GM12878 (cell line): ENCODE data around the gene MTHFR. TPM values are rescaled to one million over a fixed set of nuclear protein-coding genes. Genes with fewer than 3 reads are reported as not detected.
A peak's percentile ranks its signal among the peaks of the same experiment; 100 is the strongest.

Experiments
- ATAC-seq: fragments of 200-7000 bp; cut with Tn5 transposase; 3 replicates; pipeline ENCODE4 v1.9.1; 2020; ENCODE audit warnings: mild to moderate bottlenecking, moderate library complexity
- BruUV-seq: library from RNA; stranded (reverse); fragments of 400-500 nt; replicated peaks from 2 replicates; lab custom pipeline; 2021; lab: Mats Ljungman, UMichigan
- CTCF ChIA-PET: fragments of 300-600 bp; sonication (Branson Sonifier 250); formaldehyde crosslinking; extraction: SDS; loops from one replicate; lab custom pipeline; 2021; ENCODE audit warnings: inconsistent platforms; lab: Yijun Ruan, JAX
- POLR2A ChIA-PET: fragments of 350-600 bp; formaldehyde crosslinking; extraction: SDS; loops from one replicate; lab custom pipeline; 2021; ENCODE audit warnings: inconsistent platforms; lab: Charles Lee
- RAD21 ChIA-PET: fragments of 300-600 bp; sonication (Branson Sonifier 250); formaldehyde crosslinking; loops from one replicate; lab custom pipeline; 2023; ENCODE audit warnings: antibody characterized with exemption; ENCODE audit not compliant: unreplicated experiment; lab: Charles Lee
- SMC1A ChIA-PET: fragments of 300-600 bp; sonication (Branson Sonifier 250); formaldehyde crosslinking; loops from one replicate; lab custom pipeline; 2023; ENCODE audit not compliant: unreplicated experiment, uncharacterized antibody; lab: Charles Lee
- DNase-seq: peaks from one replicate; pipeline ENCODE4 v3.0.0-alpha.2; 2011; ENCODE audit warnings: low read depth, low spot score
- FAIRE-seq: peaks from 3 replicates; lab custom pipeline; 2011; peaks lifted over from hg19 to GRCh38; lab: Jason Lieb, UNC
- H2AFZ ChIP-seq: 2 replicates; pipeline ENCODE4 v1.6.0; 2011; ENCODE audit warnings: low read depth, low read length, control low read depth; ENCODE audit not compliant: control insufficient read depth
- H3K27ac ChIP-seq: 2 replicates; pipeline ENCODE4 v1.5.1; 2011; ENCODE audit warnings: control low read depth; ENCODE audit not compliant: control insufficient read depth, insufficient read depth
- H3K27me3 ChIP-seq, 2 experiments: replicated peaks in 1 of 2; 2 replicates each; pipeline versions ENCODE4 v1.6.0 to v1.6.1; 2011; ENCODE audit warnings: low read length in 1 of 2; ENCODE audit not compliant: control insufficient read depth in 2 of 2, insufficient read depth in 2 of 2
- H3K36me3 ChIP-seq, 2 experiments: 2 replicates each; pipeline ENCODE4 v1.5.1; 2011; ENCODE audit warnings: low read length in 1 of 2; ENCODE audit not compliant: control insufficient read depth in 2 of 2, insufficient read depth in 2 of 2
- H3K4me1 ChIP-seq: 2 replicates; pipeline ENCODE4 v1.6.1; 2011; ENCODE audit warnings: mild to moderate bottlenecking, low read length, moderate library complexity, mixed read lengths; ENCODE audit not compliant: control insufficient read depth, insufficient read depth
- H3K4me2 ChIP-seq: 2 replicates; pipeline ENCODE4 v1.6.0; 2011; ENCODE audit warnings: control low read depth; ENCODE audit not compliant: control insufficient read depth, insufficient read depth
- H3K4me3 ChIP-seq: fragments of 200-600 bp; sonication (generic); 2 replicates; pipeline ENCODE4 v1.5.1; 2016
- H3K79me2 ChIP-seq: 2 replicates; pipeline ENCODE4 v1.6.0; 2011; ENCODE audit warnings: low read length; ENCODE audit not compliant: control insufficient read depth, insufficient read depth
- H3K9ac ChIP-seq: 2 replicates; pipeline ENCODE4 v1.8.0; 2011; ENCODE audit warnings: low read length, control low read depth, mixed read lengths; ENCODE audit not compliant: control insufficient read depth, insufficient read depth
- H3K9me3 ChIP-seq: replicated peaks from 3 replicates; pipeline ENCODE4 v1.5.1; 2011; ENCODE audit warnings: mild to moderate bottlenecking, low read length; ENCODE audit not compliant: control insufficient read depth, insufficient read depth
- H4K20me1 ChIP-seq: 2 replicates; pipeline ENCODE4 v1.6.0; 2011; ENCODE audit not compliant: control insufficient read depth, insufficient read depth
- ASH2L ChIP-seq: fragments of 300-600, 200-600 bp; sonication (generic); IDR thresholded peaks from 2 replicates; pipeline ENCODE4 v1.6.1; 2017; ENCODE audit warnings: low read depth, mild to moderate bottlenecking, borderline replicate concordance
- FOS ChIP-seq: IDR thresholded peaks from 3 replicates; pipeline ENCODE4 v1.6.1; 2011; ENCODE audit warnings: borderline replicate concordance; ENCODE audit not compliant: insufficient read length; ENCODE audit errors: extremely low read depth
- FOXK2 ChIP-seq: fragments of 450-650 bp; IDR thresholded peaks from 2 replicates; pipeline ENCODE4 v1.6.1; 2017; ENCODE audit warnings: mild to moderate bottlenecking, moderate library complexity
- IKZF2 ChIP-seq, 2 experiments: fragments of 450-650 bp; IDR thresholded peaks; 2 replicates each; pipeline ENCODE4 v1.6.1; 2017; ENCODE audit warnings: mild to moderate bottlenecking in 2 of 2, moderate library complexity in 2 of 2
- NRF1 ChIP-seq: conservative IDR thresholded peaks from 2 replicates; pipeline ENCODE4 v1.6.1; 2011; ENCODE audit warnings: mild to moderate bottlenecking, low read depth, low read length, improper control_type of control experiment
- POLR2AphosphoS2 ChIP-seq: IDR thresholded peaks from 2 replicates; pipeline ENCODE4 v1.6.1; 2011; ENCODE audit warnings: low read depth, mild to moderate bottlenecking, low read length, improper control_type of control experiment, moderate library complexity
- RFX5 ChIP-seq: IDR thresholded peaks from 2 replicates; pipeline ENCODE4 v1.6.1; 2011; ENCODE audit warnings: low read depth, low read length, improper control_type of control experiment
- TCF12 ChIP-seq: IDR thresholded peaks from 2 replicates; pipeline ENCODE4 v1.6.1; 2011; ENCODE audit warnings: low read depth, mild to moderate bottlenecking, low read length
- WRNIP1 ChIP-seq: IDR thresholded peaks from 2 replicates; pipeline ENCODE4 v1.6.1; 2011; ENCODE audit warnings: low read depth, low read length, improper control_type of control experiment, borderline replicate concordance
- WGBS: methylation state at CpG from one replicate; pipeline ENCODE4 v1.1.6; 2016; ENCODE audit warnings: low lambda C conversion rate; ENCODE audit not compliant: insufficient replicate concordance, insufficient coverage; ENCODE audit errors: missing lambda C conversion rate; 5-methylcytosine and 5-hydroxymethylcytosine counted together
- in situ Hi-C: fragments of 300-500 bp; cut with MboI; formaldehyde crosslinking; loops from 9 replicates; pipeline ENCODE4 v1.14.3; 2018; ENCODE audit warnings: mixed read lengths
- intact Hi-C: fragments of 100-400 bp; cut with micrococcal nuclease; formaldehyde crosslinking; loops from one replicate; pipeline ENCODE4 v1.14.2; 2022; ENCODE audit not compliant: unreplicated experiment
- polyA plus RNA-seq, 11 experiments: library from polyadenylated mRNA; depleted of rRNA in 4 of 11; unstranded in 6 of 11; stranded (reverse) in 5 of 11; fragments of >200 nt; fragmentation: Nextera tagmentation in 4 of 11; fragmentation: Illumina TruSeq in 1 of 11; extraction: Ambion mirVana in 4 of 11; extraction: Trizol in 1 of 11; gene quantifications; 1 replicate in 1 of 11; 2 replicates in 10 of 11; pipeline versions ENCODE4 v1.2.1 to v1.2.3, GENCODE V29; 2011 to 2016; ENCODE audit warnings: inconsistent platforms in 2 of 11, missing spikeins in 2 of 11, low read depth in 1 of 11
- total RNA-seq, 4 experiments: library from RNA; depleted of rRNA in 3 of 4; stranded (reverse); fragments of >200 nt in 3 of 4; fragmentation: Illumina TruSeq in 1 of 4; extraction: Trizol in 1 of 4; gene quantifications; 2 replicates each; pipeline versions ENCODE4 v1.2.1 to v1.2.3, GENCODE V29; 2013 to 2021
- TF ChIP-seq, protein P1 (sequence below): fragments of 450-650 bp; IDR thresholded peaks from 2 replicates; pipeline ENCODE4 v1.6.1; 2014; ENCODE audit warnings: mild to moderate bottlenecking
- TF ChIP-seq, protein P2 (sequence below): fragments of 450-650 bp; IDR thresholded peaks from 2 replicates; pipeline ENCODE4 v1.6.1; 2017; ENCODE audit warnings: mild to moderate bottlenecking, moderate library complexity
- TF ChIP-seq, protein P3 (sequence below): fragments of 450-650 bp; IDR thresholded peaks from 2 replicates; pipeline ENCODE4 v1.6.1; 2018; ENCODE audit warnings: borderline replicate concordance, mild to moderate bottlenecking; ENCODE audit not compliant: partially characterized antibody

MTHFR gene
- total and polyA plus RNA-seq, 10 of the 15 experiments (the other 5 are each of a cell fraction or from before 2014, with no cell fraction given), result 1.0 to 16.8 (median 9.4) TPM

DNA sequence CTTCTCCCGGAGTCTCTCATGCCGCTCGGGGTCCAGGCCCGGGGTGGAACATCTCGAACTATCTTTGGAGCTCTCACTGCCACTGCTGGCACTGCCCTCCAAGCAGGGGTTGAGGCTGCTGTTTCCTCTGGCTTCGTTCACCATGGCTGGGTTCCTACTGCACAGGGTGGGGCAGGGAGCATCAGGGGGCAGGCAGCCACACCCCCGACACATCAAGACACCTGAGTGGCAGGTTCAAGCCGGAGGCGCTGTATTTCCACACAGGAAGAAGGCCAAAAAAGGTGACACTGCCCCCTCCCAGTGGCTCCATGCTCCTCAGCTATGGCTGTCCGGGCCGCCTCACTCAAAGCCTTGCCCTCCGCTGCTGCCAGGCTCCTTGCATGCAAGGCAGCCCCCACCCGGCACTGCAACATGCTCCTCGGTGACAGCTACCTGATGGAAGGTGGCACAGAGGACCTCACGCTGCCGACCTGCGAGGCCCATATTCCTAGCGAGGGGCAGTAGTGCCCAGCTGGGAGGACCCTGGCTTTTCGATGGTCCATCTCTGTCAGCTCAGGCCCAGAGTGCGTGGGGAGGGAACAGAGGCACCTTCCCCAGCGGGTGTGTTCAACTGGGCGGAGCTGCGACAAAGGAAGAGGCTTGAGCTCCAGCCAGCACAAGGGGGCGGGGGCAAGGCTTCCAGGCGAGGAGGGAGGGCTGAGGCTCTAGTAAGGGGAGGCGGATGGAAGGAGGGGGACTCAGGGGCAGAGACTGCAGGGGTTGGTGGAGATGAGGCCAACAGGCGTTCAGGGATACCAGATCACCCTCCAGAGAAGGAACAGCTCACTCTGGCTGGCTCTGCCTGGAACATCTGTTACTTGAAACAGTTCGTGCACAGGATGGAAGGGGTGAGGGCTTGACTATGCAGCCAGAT, 2.5 kb downstream of the MTHFR start:
- H2AFZ ChIP-seq, result peak overlapping the region; percentile 60
- H3K27ac ChIP-seq, result peak overlapping the region; percentile 24; the same call in 1 of the 2 replicates
- peak overlapping the region; percentile 86 for H3K4me2 ChIP-seq
- CTCF ChIA-PET, result interaction anchor here (1.1 to 1.4 kb wide), 2 partner anchors 19 to 121 kb away, joined by 3 read pairs; no protein-coding TSS in a partner anchor
- peaks cover 0 to 2% of the 10 kb centered on the region in 2 experiments; a peak in 3 of 4 replicates for H3K36me3 ChIP-seq
- intact Hi-C loops, result no loop called here
- DNase-seq, result peak; percentile 42
- WGBS, result 14% methylated on average over 23 of the region's 28 CpGs
- no peaks in the 10 kb centered on the region for H4K20me1 ChIP-seq
- POLR2A ChIA-PET, result interaction anchor here (0.6 to 2.0 kb wide), 9 partner anchors 9 to 528 kb away, joined by 3 to 20 read pairs (median 4); no protein-coding TSS in a partner anchor
- no peaks in the 10 kb centered on the region for H3K27me3 ChIP-seq
- H3K9me3 ChIP-seq, result no peaks in the 10 kb centered on the region
- peaks cover 8% of the 10 kb centered on the region for H3K4me1 ChIP-seq
- in situ Hi-C loops, result no loop called here
- peak; percentile 68 for FAIRE-seq
- SMC1A ChIA-PET, result interaction anchor here (0.9 to 1.3 kb wide), 2 partner anchors 11 to 66 kb away, joined by 3 to 5 read pairs; no protein-coding TSS in a partner anchor
- RAD21 ChIA-PET, result interaction anchor here (0.6 to 1.6 kb wide), 8 partner anchors 11 to 164 kb away, joined by 3 to 11 read pairs (median 3); partner anchors contain the start of gene FBXO6
- peak overlapping the region; percentile 32; the same call in 1 of the 2 replicates for H3K9ac ChIP-seq
- peak; percentile 66 for ATAC-seq
- peak overlapping the region; percentile 56 for H3K4me3 ChIP-seq
- TSS peak; percentile 45 for BruUV-seq
- H3K79me2 ChIP-seq, result peaks cover 33% of the 10 kb centered on the region
- TF ChIP-seq POLR2AphosphoS2 (peak; percentile 39; the same call in 1 of the 2 replicates), RFX5 (no peak), IKZF2 (IDR thresholded peaks at IDR 0.05) (no peak; a peak in 1 of 4 replicates), FOS (no peak), WRNIP1 (no peak), TCF12 (no peak), NRF1 (no peak), FOXK2 (no peak), ASH2L (no peak)
- TF ChIP-seq, protein P1, sequence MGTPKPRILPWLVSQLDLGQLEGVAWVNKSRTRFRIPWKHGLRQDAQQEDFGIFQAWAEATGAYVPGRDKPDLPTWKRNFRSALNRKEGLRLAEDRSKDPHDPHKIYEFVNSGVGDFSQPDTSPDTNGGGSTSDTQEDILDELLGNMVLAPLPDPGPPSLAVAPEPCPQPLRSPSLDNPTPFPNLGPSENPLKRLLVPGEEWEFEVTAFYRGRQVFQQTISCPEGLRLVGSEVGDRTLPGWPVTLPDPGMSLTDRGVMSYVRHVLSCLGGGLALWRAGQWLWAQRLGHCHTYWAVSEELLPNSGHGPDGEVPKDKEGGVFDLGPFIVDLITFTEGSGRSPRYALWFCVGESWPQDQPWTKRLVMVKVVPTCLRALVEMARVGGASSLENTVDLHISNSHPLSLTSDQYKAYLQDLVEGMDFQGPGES, result no peak
- TF ChIP-seq, protein P2, sequence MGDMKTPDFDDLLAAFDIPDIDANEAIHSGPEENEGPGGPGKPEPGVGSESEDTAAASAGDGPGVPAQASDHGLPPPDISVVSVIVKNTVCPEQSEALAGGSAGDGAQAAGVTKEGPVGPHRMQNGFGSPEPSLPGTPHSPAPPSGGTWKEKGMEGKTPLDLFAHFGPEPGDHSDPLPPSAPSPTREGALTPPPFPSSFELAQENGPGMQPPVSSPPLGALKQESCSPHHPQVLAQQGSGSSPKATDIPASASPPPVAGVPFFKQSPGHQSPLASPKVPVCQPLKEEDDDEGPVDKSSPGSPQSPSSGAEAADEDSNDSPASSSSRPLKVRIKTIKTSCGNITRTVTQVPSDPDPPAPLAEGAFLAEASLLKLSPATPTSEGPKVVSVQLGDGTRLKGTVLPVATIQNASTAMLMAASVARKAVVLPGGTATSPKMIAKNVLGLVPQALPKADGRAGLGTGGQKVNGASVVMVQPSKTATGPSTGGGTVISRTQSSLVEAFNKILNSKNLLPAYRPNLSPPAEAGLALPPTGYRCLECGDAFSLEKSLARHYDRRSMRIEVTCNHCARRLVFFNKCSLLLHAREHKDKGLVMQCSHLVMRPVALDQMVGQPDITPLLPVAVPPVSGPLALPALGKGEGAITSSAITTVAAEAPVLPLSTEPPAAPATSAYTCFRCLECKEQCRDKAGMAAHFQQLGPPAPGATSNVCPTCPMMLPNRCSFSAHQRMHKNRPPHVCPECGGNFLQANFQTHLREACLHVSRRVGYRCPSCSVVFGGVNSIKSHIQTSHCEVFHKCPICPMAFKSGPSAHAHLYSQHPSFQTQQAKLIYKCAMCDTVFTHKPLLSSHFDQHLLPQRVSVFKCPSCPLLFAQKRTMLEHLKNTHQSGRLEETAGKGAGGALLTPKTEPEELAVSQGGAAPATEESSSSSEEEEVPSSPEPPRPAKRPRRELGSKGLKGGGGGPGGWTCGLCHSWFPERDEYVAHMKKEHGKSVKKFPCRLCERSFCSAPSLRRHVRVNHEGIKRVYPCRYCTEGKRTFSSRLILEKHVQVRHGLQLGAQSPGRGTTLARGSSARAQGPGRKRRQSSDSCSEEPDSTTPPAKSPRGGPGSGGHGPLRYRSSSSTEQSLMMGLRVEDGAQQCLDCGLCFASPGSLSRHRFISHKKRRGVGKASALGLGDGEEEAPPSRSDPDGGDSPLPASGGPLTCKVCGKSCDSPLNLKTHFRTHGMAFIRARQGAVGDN, result no peak
- TF ChIP-seq, protein P3, sequence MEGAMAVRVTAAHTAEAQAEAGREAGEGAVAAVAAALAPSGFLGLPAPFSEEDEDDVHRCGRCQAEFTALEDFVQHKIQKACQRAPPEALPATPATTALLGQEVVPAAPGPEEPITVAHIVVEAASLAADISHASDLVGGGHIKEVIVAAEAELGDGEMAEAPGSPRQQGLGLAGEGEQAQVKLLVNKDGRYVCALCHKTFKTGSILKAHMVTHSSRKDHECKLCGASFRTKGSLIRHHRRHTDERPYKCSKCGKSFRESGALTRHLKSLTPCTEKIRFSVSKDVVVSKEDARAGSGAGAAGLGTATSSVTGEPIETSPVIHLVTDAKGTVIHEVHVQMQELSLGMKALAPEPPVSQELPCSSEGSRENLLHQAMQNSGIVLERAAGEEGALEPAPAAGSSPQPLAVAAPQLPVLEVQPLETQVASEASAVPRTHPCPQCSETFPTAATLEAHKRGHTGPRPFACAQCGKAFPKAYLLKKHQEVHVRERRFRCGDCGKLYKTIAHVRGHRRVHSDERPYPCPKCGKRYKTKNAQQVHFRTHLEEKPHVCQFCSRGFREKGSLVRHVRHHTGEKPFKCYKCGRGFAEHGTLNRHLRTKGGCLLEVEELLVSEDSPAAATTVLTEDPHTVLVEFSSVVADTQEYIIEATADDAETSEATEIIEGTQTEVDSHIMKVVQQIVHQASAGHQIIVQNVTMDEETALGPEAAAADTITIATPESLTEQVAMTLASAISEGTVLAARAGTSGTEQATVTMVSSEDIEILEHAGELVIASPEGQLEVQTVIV, result no peak
